Adrenal gland (tissue), 5 donors: ENCODE measurements around the gene MCHR1.

Experiments used
- POLR2A ChIP-seq, 2 donors: fragments of 450-650 bp; IDR thresholded peaks; one replicate each; pipeline ENCODE4 v1.6.1; 2017; ENCODE audit warnings: antibody characterized with exemption in 2 of 2, mild to moderate bottlenecking in 2 of 2, moderate library complexity in 1 of 2
- TF ChIP-seq, protein P1 (sequence below), 6 experiments: fragments of 450-650 bp in 4 of 6; fragments of 200-600 bp in 2 of 6; sonication (generic) in 1 of 6; IDR thresholded peaks; 1 replicate in 5 of 6; 2 replicates in 1 of 6; pipeline versions ENCODE4 v1.5.1 to v1.8.0; 2016 to 2021; ENCODE audit warnings: antibody characterized with exemption in 6 of 6, mild to moderate bottlenecking in 2 of 6, moderate library complexity in 1 of 6
- donor health status: DM: no; HTN: no; CAD: no.

DNA sequence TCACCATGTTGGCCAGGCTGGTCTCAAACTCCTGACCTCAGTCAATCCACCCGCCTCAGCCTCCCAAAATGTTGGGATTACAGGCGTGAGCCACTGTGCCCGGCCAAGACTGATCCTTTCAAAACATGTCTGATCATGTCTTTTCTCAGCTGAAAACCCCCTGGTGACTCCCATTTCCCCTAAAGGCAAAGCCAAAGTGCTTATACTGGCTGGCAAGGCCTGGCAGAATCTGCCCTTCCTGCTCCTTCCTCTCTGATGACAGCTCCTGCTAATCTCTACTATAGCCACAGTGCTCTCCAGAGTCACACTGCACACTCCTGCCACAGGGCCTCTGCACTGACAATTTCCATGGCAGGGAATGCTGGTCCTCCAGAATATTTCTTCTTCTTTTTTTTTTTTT is 2.6 kb upstream of the MCHR1 start:
- TF ChIP-seq, protein P1, sequence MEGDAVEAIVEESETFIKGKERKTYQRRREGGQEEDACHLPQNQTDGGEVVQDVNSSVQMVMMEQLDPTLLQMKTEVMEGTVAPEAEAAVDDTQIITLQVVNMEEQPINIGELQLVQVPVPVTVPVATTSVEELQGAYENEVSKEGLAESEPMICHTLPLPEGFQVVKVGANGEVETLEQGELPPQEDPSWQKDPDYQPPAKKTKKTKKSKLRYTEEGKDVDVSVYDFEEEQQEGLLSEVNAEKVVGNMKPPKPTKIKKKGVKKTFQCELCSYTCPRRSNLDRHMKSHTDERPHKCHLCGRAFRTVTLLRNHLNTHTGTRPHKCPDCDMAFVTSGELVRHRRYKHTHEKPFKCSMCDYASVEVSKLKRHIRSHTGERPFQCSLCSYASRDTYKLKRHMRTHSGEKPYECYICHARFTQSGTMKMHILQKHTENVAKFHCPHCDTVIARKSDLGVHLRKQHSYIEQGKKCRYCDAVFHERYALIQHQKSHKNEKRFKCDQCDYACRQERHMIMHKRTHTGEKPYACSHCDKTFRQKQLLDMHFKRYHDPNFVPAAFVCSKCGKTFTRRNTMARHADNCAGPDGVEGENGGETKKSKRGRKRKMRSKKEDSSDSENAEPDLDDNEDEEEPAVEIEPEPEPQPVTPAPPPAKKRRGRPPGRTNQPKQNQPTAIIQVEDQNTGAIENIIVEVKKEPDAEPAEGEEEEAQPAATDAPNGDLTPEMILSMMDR (IDR thresholded peaks at IDR 0.05): no peak
- no peak for TF ChIP-seq POLR2A (IDR thresholded peaks at IDR 0.05)
